K562 (cell line): ENCODE measurements around the gene SNX19. TPM values are rescaled to one million over a fixed set of nuclear protein-coding genes. Genes with fewer than 3 reads are reported as not detected.

Source experiments
- ATAC-seq: fragments of 200-7000 bp; cut with Tn5 transposase; 3 replicates; pipeline ENCODE4 v1.9.1; 2020; ENCODE audit warnings: moderate library complexity
- BruUV-seq: library from RNA; stranded (reverse); fragments of 400-500 nt; replicated peaks from 2 replicates; lab custom pipeline; 2021; lab: Mats Ljungman, UMichigan
- CTCF ChIA-PET: fragments of 300-600 bp; formaldehyde crosslinking; extraction: SDS; loops from one replicate; lab custom pipeline; 2021; ENCODE audit warnings: low intra/inter-chr PET ratio; lab: Yijun Ruan, JAX
- POLR2A ChIA-PET: fragments of 300-600, 350-650 bp; sonication (Branson Sonifier 250); formaldehyde crosslinking; extraction: SDS; loops from one replicate; lab custom pipeline; 2021; ENCODE audit warnings: antibody characterized with exemption, inconsistent platforms; lab: Yijun Ruan, JAX
- DNase-seq, 4 experiments: peaks; one replicate each; pipeline versions ENCODE4 v3.0.0 to v3.0.0-alpha.2; 2011 to 2018; ENCODE audit warnings: low spot score in 3 of 4, mixed read lengths in 3 of 4; ENCODE audit errors: extremely low read depth in 1 of 4
- FAIRE-seq: peaks from 2 replicates; lab custom pipeline; 2011; peaks lifted over from hg19 to GRCh38; lab: Jason Lieb, UNC
- H2AFZ ChIP-seq: 2 replicates; pipeline ENCODE4 v1.6.0; 2011; ENCODE audit warnings: low read depth, low read length, control low read depth, inconsistent platforms
- H3K27ac ChIP-seq: fragments of 200-600 bp; 3 replicates; pipeline ENCODE4 v1.8.0; 2011; ENCODE audit warnings: low read depth, mild to moderate bottlenecking, control low read depth, inconsistent platforms, low read length, moderate library complexity, mixed read lengths; ENCODE audit errors: extremely low read depth
- H3K27me3 ChIP-seq, 2 experiments: fragments of 300-600 bp in 1 of 2; 2 replicates in 1 of 2; 3 replicates in 1 of 2; pipeline versions ENCODE4 v1.6.0 to v1.8.0; 2011; ENCODE audit warnings: inconsistent platforms in 2 of 2, low read length in 2 of 2, mild to moderate bottlenecking in 1 of 2, mixed read lengths in 1 of 2, moderate library complexity in 1 of 2; ENCODE audit not compliant: control insufficient read depth in 2 of 2, insufficient read depth in 2 of 2
- H3K36me3 ChIP-seq: fragments of 300-600 bp; 3 replicates; pipeline ENCODE4 v1.8.0; 2011; ENCODE audit warnings: mild to moderate bottlenecking, low read length, inconsistent platforms; ENCODE audit not compliant: control insufficient read depth, insufficient read depth
- H3K4me1 ChIP-seq, 2 experiments: fragments of 200-600 bp in 1 of 2; replicated peaks in 1 of 2; 2 replicates in 1 of 2; 3 replicates in 1 of 2; pipeline versions ENCODE4 v1.5.1 to v1.8.0; 2011; ENCODE audit warnings: inconsistent platforms in 2 of 2, low read length in 2 of 2, mild to moderate bottlenecking in 1 of 2, mixed read lengths in 1 of 2, moderate library complexity in 1 of 2; ENCODE audit not compliant: control insufficient read depth in 2 of 2, insufficient read depth in 2 of 2
- H3K4me2 ChIP-seq: 2 replicates; pipeline ENCODE4 v1.6.1; 2011; ENCODE audit warnings: low read length, control low read depth, inconsistent platforms, mixed read lengths; ENCODE audit not compliant: insufficient read depth
- H3K4me3 ChIP-seq: fragments of 200-600 bp; sonication (generic), shearing (Covaris generic); 2 replicates; pipeline ENCODE4 v1.5.1; 2016; ENCODE audit warnings: control low read depth, inconsistent platforms
- H3K79me2 ChIP-seq: fragments of 200-600 bp; 3 replicates; pipeline ENCODE4 v1.8.0; 2011; ENCODE audit warnings: low read length, inconsistent platforms; ENCODE audit not compliant: control insufficient read depth, insufficient read depth
- H3K9ac ChIP-seq, 2 experiments: 2 replicates each; pipeline versions ENCODE4 v1.6.0 to v1.6.1; 2011; ENCODE audit warnings: low read depth in 2 of 2, low read length in 2 of 2, control low read depth in 1 of 2, inconsistent platforms in 1 of 2, mild to moderate bottlenecking in 1 of 2, mixed read lengths in 1 of 2; ENCODE audit not compliant: insufficient read depth in 1 of 2
- H3K9me1 ChIP-seq: one replicate; pipeline ENCODE4 v1.6.0; 2011; ENCODE audit warnings: inconsistent platforms, mild to moderate bottlenecking, low read length, moderate library complexity; ENCODE audit not compliant: control insufficient read depth, insufficient read depth
- H3K9me3 ChIP-seq: replicated peaks from 2 replicates; pipeline ENCODE4 v1.5.1; 2011; ENCODE audit warnings: low read depth, low read length, inconsistent platforms; ENCODE audit not compliant: control insufficient read depth, insufficient read depth
- H4K20me1 ChIP-seq: replicated peaks from 2 replicates; pipeline ENCODE4 v1.6.1; 2011; ENCODE audit warnings: low read length, inconsistent platforms, mixed read lengths; ENCODE audit not compliant: control insufficient read depth, insufficient read depth
- BCOR ChIP-seq: fragments of 450-650 bp; IDR thresholded peaks from 2 replicates; pipeline ENCODE4 v1.6.1; 2016
- BHLHE40 ChIP-seq: IDR thresholded peaks from 2 replicates; pipeline ENCODE4 v1.6.1; 2011; ENCODE audit warnings: low read length, improper control_type of control experiment
- GATAD2B ChIP-seq: fragments of 450-650 bp; IDR thresholded peaks from 2 replicates; pipeline ENCODE4 v1.6.1; 2017; ENCODE audit warnings: mild to moderate bottlenecking, borderline replicate concordance
- KHSRP ChIP-seq: fragments of 450-650 bp; IDR thresholded peaks from 2 replicates; pipeline ENCODE4 v1.6.1; 2017
- MAX ChIP-seq: sonication (generic); formaldehyde crosslinking; IDR thresholded peaks from 2 replicates; pipeline ENCODE4 v1.9.0; 2022; ENCODE audit warnings: mild to moderate bottlenecking, missing genetic modification reagents
- NR1H2 ChIP-seq: sonication (generic); formaldehyde crosslinking; IDR thresholded peaks from 2 replicates; pipeline ENCODE4 v1.4.0; 2020; ENCODE audit warnings: mild to moderate bottlenecking, missing genetic modification reagents
- SAP30 ChIP-seq: fragments of 200-600 bp; sonication (generic); IDR thresholded peaks from 2 replicates; pipeline ENCODE4 v1.6.1; 2012; ENCODE audit warnings: borderline replicate concordance, low read depth, mild to moderate bottlenecking, moderate library complexity, low read length, control low read depth, inconsistent platforms; ENCODE audit not compliant: insufficient read depth, poor library complexity, severe bottlenecking
- SNAPC5 ChIP-seq: fragments of 250-450 bp; sonication (Bioruptor Pico); IDR thresholded peaks from 2 replicates; pipeline ENCODE4 v1.8.0; 2021; ENCODE audit warnings: moderate library complexity, mild to moderate bottlenecking, inconsistent platforms
- TRIM25 ChIP-seq: fragments of 450-650 bp; IDR thresholded peaks from 2 replicates; pipeline ENCODE4 v1.7.0; 2016; ENCODE audit warnings: borderline replicate concordance
- ZNF717 ChIP-seq: fragments of 250-450 bp; sonication (Bioruptor Pico); IDR thresholded peaks from 2 replicates; pipeline ENCODE4 v1.5.0; 2021
- ZNF77 ChIP-seq: fragments of 250-450 bp; sonication (Bioruptor Pico); IDR thresholded peaks from 2 replicates; pipeline ENCODE4 v1.5.0; 2020
- WGBS: fragments of 100-300 bp; shearing (Covaris generic); methylation state at CpG from one replicate; pipeline ENCODE4 v1.1.6; 2016; ENCODE audit warnings: low coverage, mixed read lengths; ENCODE audit not compliant: insufficient coverage; ENCODE audit errors: missing lambda C conversion rate; 5-methylcytosine and 5-hydroxymethylcytosine counted together
- in situ Hi-C: fragments of 300-500 bp; cut with MboI; formaldehyde crosslinking; loops from 4 replicates; pipeline ENCODE4 v1.15.0; 2018; ENCODE audit warnings: inconsistent platforms, mixed read lengths
- intact Hi-C: fragments of 100-400 bp; cut with micrococcal nuclease; formaldehyde crosslinking; loops from 2 replicates; pipeline ENCODE4 v1.14.2; 2022
- polyA plus RNA-seq, 8 experiments: library from polyadenylated mRNA; depleted of rRNA in 4 of 8; stranded (reverse) in 5 of 8; unstranded in 3 of 8; fragments of >200 nt; fragmentation: Nextera tagmentation in 2 of 8; fragmentation: Illumina TruSeq in 1 of 8; extraction: Ambion mirVana in 2 of 8; extraction: Trizol in 1 of 8; gene quantifications; 2 replicates each; pipeline versions ENCODE4 v1.2.1 to v1.2.3, GENCODE V29; 2011 to 2014; ENCODE audit warnings: inconsistent platforms in 1 of 8, missing spikeins in 1 of 8
- total RNA-seq, 7 experiments: library from RNA; depleted of rRNA in 6 of 7; stranded (reverse); fragments of >200 nt in 6 of 7; fragmentation: Illumina TruSeq in 2 of 7; extraction: Trizol in 2 of 7; gene quantifications; 2 replicates each; pipeline versions ENCODE4 v1.2.1 to v1.2.3, GENCODE V29; 2011 to 2021; ENCODE audit warnings: low replicate concordance in 1 of 7

Gene SNX19
- total and polyA plus RNA-seq, 9 of the 15 experiments (the other 6 are each of a cell fraction or from before 2014, with no cell fraction given) = 2.2 to 31.3 (median 19.6) TPM

- in situ Hi-C loops (no loop called here), intact Hi-C loops (no loop called here)
- CTCF ChIA-PET = no interaction called here
- WGBS = 0% methylated on average over 9 of the region's 9 CpGs
- peaks cover 0 to 19% of the 10 kb centered on the region in 2 experiments; a peak in 2 of 5 replicates for H3K27me3 ChIP-seq
- DNase-seq (no peak), FAIRE-seq (no peak), ATAC-seq (no peak)
- TF ChIP-seq ZNF77 (CRISPR knock-in tag) (no peak), ZNF717 (CRISPR knock-in tag) (no peak), KHSRP (no peak), NR1H2 (no peak), GATAD2B (no peak), SAP30 (no peak), BHLHE40 (no peak), TRIM25 (no peak), MAX (no peak), BCOR (no peak), SNAPC5 (CRISPR knock-in tag) (no peak)
- H3K9me1 ChIP-seq = no peaks in the 10 kb centered on the region
- no peaks in the 10 kb centered on the region for H3K4me1 ChIP-seq
- no peak overlapping the region for H3K4me2 ChIP-seq
- H3K9ac ChIP-seq = no peak overlapping the region
- no peak overlapping the region for H2AFZ ChIP-seq
- H3K4me3 ChIP-seq = no peak overlapping the region
- no peaks in the 10 kb centered on the region for H3K9me3 ChIP-seq
- no peak overlapping the region for H3K27ac ChIP-seq
- no peaks in the 10 kb centered on the region for H3K36me3 ChIP-seq
- no TSS peak for BruUV-seq
- H3K79me2 ChIP-seq = no peaks in the 10 kb centered on the region
- H4K20me1 ChIP-seq = no peaks in the 10 kb centered on the region
- POLR2A ChIA-PET = no interaction called here
Measured at GRCh38 chr11:130831976-130832375, 84.3 kb downstream of the SNX19 start.
